Measurements from ENCODE around the gene DTWD2. TPM values are rescaled to one million over a fixed set of nuclear protein-coding genes. Genes with fewer than 3 reads are reported as not detected.

The DTWD2 gene
- total and polyA plus RNA-seq, 8 donors: 0.65 to 62.6 (median 5.5) TPM

GRCh38 chr5:118873417-118873816 is 114.9 kb downstream of the DTWD2 start:
- no peak for DNase-seq
- H3K9me3 ChIP-seq: peaks cover 0 to 46% (median 15%) of the 10 kb centered on the region in 4 donors
- TF ChIP-seq POLR2AphosphoS5 (IDR thresholded peaks at IDR 0.05) (no peak), POLR2A (IDR thresholded peaks at IDR 0.05) (no peak), EP300 (IDR thresholded peaks at IDR 0.05) (no peak)
- TF ChIP-seq, protein P1, sequence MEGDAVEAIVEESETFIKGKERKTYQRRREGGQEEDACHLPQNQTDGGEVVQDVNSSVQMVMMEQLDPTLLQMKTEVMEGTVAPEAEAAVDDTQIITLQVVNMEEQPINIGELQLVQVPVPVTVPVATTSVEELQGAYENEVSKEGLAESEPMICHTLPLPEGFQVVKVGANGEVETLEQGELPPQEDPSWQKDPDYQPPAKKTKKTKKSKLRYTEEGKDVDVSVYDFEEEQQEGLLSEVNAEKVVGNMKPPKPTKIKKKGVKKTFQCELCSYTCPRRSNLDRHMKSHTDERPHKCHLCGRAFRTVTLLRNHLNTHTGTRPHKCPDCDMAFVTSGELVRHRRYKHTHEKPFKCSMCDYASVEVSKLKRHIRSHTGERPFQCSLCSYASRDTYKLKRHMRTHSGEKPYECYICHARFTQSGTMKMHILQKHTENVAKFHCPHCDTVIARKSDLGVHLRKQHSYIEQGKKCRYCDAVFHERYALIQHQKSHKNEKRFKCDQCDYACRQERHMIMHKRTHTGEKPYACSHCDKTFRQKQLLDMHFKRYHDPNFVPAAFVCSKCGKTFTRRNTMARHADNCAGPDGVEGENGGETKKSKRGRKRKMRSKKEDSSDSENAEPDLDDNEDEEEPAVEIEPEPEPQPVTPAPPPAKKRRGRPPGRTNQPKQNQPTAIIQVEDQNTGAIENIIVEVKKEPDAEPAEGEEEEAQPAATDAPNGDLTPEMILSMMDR (IDR thresholded peaks at IDR 0.05): no peak
- H3K4me1 ChIP-seq: no peaks in the 10 kb centered on the region
- no peak overlapping the region for H3K27ac ChIP-seq
- intact Hi-C loops (cut with DNase I; ENCODE audit: low total_unique reads): no loop called here
- 96 to 100% (median 96%) methylated on average over 6 of the region's 6 CpGs for WGBS, 5 donors
- no peaks in the 10 kb centered on the region for H3K27me3 ChIP-seq
- H3K36me3 ChIP-seq: peaks cover 0 to 13% (median 0%) of the 10 kb centered on the region in 4 donors
- no peak overlapping the region for H3K4me3 ChIP-seq

DNA sequence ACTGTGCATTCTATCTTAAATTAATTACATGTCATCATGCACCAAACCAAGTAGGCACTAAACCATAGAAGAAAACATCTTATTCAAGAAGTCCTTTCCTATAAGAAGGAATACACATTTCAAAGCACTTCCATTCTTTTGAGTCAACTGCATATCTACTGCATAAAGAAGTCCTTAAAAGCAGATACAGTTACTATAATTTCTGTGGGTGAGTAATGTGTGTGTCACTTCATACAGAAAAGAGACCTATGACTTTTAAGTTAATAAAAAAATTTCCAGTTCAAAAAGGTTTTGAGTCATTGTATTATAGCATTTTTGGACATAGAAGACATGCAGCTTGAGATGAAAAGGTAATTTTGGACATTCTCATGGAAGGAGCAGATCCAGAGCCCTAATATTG is 125.0 kb downstream of the DTWD2 start:
- DNase-seq: no peak
- intact Hi-C loops (cut with DNase I; ENCODE audit: low total_unique reads): no loop called here
- Histone ChIP-seq H3K27ac (no peak overlapping the region), H3K27me3 (no peaks in the 10 kb centered on the region), H3K9me3 (no peaks in the 10 kb centered on the region), H3K4me1 (no peaks in the 10 kb centered on the region), H3K4me3 (no peak overlapping the region), H3K36me3 (peaks cover 0 to 5% (median 0%) of the 10 kb centered on the region in 4 donors)
- TF ChIP-seq POLR2A (IDR thresholded peaks at IDR 0.05) (no peak), POLR2AphosphoS5 (IDR thresholded peaks at IDR 0.05) (no peak), EP300 (IDR thresholded peaks at IDR 0.05) (no peak)
- TF ChIP-seq, protein P1 (IDR thresholded peaks at IDR 0.05): no peak

- intact Hi-C loops (cut with DNase I; ENCODE audit: low total_unique reads): no loop called here
- H3K9me3 ChIP-seq: no peaks in the 10 kb centered on the region
- no peak overlapping the region for H3K4me3 ChIP-seq
- peaks cover 0 to 5% (median 0%) of the 10 kb centered on the region in 4 donors for H3K36me3 ChIP-seq
- no peak for DNase-seq
- TF ChIP-seq, protein P1 (IDR thresholded peaks at IDR 0.05): no peak
- TF ChIP-seq POLR2A (IDR thresholded peaks at IDR 0.05): no peak
- H3K27me3 ChIP-seq: no peaks in the 10 kb centered on the region
- H3K27ac ChIP-seq: no peak overlapping the region
- H3K4me1 ChIP-seq: no peaks in the 10 kb centered on the region
These were observed 125.8 kb downstream of the DTWD2 start for GRCh38 chr5:118862596-118862995.

DNA sequence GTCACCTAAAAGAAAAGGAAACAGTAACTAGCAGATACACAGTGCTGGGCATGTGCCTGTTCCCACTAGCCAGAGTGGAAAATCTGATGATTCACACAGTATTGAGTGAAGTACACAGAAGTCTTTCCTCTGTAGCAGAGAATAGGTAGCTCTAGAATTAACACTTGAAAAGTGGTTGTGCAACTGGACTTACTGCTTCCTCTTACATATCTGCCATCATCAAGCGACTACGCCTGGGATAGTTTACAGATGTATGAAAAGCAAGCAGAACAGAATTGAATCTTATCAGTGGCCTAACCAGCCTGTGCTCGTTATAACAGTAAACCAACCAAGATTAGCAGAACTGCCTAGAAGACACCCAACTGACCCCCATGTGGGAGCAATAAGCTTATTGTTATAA is 130.6 kb downstream of the DTWD2 start:
- intact Hi-C loops (cut with DNase I; ENCODE audit: low total_unique reads): no loop called here
- Histone ChIP-seq H3K4me1 (no peaks in the 10 kb centered on the region), H3K36me3 (peaks cover 0 to 5% (median 0%) of the 10 kb centered on the region in 4 donors), H3K27ac (no peak overlapping the region), H3K9me3 (peaks cover 0 to 2% (median 0%) of the 10 kb centered on the region in 4 donors), H3K27me3 (no peaks in the 10 kb centered on the region), H3K4me3 (no peak overlapping the region)
- DNase-seq: peak in 1 of 2 donors; percentile 40
- 18 to 50% (median 39%) methylated on average over 3 of the region's 3 CpGs for WGBS, 5 donors
- peak in 1 of 3 donors; percentile 27 for TF ChIP-seq POLR2AphosphoS5 (IDR thresholded peaks at IDR 0.05)
- TF ChIP-seq, protein P1 (IDR thresholded peaks at IDR 0.05): no peak
- TF ChIP-seq POLR2A (IDR thresholded peaks at IDR 0.05): no peak
